HG03175 (cell line): Measurements from ENCODE around the gene PRICKLE4.

Source experiments
- ATAC-seq: cut with Tn5 transposase; IDR thresholded peaks from one replicate; pipeline ENCODE4 v1.9.1; 2021; ENCODE audit warnings: mild to moderate bottlenecking, moderate library complexity; ENCODE audit not compliant: unreplicated experiment

The PRICKLE4 gene, protein sequence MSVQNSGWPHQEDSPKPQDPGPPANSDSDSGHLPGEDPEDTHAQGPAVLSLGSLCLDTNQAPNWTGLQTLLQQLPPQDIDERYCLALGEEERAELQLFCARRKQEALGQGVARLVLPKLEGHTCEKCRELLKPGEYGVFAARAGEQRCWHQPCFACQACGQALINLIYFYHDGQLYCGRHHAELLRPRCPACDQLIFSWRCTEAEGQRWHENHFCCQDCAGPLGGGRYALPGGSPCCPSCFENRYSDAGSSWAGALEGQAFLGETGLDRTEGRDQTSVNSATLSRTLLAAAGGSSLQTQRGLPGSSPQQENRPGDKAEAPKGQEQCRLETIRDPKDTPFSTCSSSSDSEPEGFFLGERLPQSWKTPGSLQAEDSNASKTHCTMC

GRCh38 chr6:41780551-41781365, at the start of gene PRICKLE4:
Gene PRICKLE4 (plus strand): TSS chr6:41780782. CDS start chr6:41783474, 2,692 bp downstream.
- ATAC-seq = no peak

DNA sequence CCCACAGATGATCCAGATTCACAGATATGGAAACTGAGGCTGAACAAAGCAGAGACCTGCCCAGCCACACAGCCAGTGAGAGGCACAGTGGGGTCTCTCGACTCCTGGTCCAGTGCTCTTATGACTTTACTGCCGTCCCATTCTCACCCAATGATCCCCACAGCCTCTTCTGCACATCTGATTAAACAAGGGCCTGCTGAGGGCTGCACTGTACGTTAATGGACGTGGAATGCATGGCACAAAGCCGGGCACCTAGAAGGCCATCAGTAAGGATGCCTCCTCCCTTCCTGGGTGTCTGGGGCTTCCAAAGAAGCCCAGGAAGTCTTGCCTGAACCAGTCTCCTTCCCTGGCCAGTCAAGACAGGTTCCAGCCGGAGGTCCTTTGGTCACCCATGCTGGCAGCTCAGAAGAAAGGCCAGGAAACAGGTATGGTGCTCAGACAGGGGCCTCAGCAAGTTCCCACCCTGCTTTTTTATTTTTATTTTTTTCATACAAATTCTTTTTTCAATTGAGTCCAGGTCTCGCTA, 49.0 kb upstream of the PRICKLE4 start:
- ATAC-seq = no peak

DNA sequence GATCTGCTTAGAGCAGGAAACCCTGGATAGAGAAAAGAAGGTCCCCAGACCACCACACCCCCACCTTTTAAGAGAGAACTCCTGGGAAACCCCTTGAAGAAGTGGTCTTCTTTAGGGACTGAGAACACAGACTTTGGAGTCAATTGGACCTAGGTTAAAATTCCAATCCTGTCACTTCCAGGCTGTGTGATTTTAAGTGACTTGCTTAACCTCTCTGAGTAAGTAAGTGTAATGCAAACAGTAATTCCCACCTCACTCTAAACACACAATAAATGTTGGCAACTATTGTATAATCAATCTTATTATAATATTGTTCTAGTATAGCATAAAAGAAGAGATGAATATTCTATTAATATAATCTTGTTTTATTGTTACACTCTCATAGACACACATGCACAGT, 48.4 kb upstream of the PRICKLE4 start:
- no peak for ATAC-seq

- peak; percentile 31 for ATAC-seq
These were observed 47.8 kb upstream of the PRICKLE4 start for GRCh38 chr6:41732591-41733359.

- no peak for ATAC-seq
These were observed 47.2 kb upstream of the PRICKLE4 start for GRCh38 chr6:41733360-41733706.

- peak; percentile 53 for ATAC-seq
These were observed 46.6 kb upstream of the PRICKLE4 start for GRCh38 chr6:41733707-41734665.

DNA sequence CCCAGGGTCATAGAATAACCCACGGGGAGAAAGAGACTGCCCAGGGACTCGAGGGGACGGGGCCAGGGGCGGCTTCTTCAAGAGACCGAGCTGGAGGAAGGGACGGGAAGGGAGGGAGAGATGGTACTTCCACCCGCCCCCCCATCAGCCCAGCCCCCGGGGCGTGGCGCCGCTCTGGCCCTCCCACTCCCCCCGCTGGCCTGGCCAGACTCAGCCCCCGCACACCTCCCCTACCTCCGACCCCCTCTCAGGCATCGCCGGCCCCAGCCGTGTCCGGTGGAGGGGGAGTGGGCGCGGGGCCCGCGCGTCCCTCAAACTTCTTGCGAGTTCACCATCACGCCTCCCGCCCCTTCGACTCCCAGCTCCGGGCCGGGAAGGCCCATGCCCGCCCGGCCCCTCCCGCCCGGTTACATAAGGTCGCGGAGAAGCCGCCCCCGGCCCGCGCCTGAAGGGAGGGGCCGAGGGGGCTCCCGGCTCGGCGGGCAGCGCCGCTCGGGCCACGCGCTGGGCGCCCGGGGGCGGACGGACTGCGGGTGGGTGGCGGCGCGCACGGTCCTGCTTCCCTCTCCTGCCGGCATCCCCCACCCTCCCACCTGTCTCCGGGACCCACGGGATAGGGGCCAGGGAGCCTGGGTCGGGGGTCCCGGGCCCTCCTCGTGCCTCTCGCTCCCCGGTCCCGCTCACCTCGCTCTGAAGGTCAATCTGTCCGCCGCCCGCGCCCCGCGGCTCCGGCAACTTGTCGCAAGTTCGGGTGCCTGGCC, 45.7 kb upstream of the PRICKLE4 start:
- ATAC-seq = peak; percentile 9

- ATAC-seq = peak; percentile 51
These were observed 45.0 kb upstream of the PRICKLE4 start, which contains the start of gene TFEB for GRCh38 chr6:41735427-41736185. Gene TFEB (minus strand): TSS chr6:41735608. CDS start chr6:41691213, 44,395 bp downstream.

GRCh38 chr6:41736186-41736733, 44.3 kb upstream of the PRICKLE4 start:
- no peak for ATAC-seq

DNA sequence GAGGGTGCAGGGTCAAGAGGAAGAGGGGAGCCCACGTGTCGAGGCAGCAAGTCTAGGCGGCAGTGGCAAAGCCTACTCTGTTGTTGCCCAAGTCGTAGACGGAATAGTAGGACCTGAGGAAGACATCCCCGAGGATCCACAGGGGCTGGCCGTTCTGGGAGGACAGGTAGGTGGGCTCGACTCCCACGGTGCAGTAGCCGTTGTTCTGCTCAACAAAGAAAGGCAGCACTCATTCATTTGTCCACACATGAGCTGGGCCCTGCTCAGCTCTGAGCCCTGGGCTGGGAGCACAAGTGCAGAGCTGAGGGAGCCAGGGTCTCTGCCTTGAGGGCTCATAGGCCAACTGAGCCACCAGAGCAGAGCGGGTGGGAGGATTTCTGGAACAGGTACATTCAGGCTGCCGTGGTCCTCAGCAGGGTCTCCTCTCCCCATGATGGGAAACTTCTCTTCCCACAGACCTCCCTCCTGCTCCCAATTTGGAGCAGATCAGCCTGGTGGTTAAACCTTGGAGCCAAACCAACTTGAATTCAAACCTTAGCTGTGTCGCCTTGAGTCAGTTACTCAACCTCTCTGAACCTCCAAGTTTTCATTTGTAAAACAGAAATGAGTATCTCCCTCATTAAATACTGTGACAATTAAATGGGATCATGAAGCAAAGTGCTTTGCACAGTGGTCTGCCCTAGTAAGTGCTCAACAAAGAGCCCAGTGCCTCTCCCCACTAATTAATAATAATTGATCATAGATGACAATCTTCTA, 43.6 kb upstream of the PRICKLE4 start:
- no peak for ATAC-seq

GRCh38 chr6:41737591-41738130, 42.9 kb upstream of the PRICKLE4 start:
- ATAC-seq = no peak

GRCh38 chr6:41739041-41739440, 41.5 kb upstream of the PRICKLE4 start:
- ATAC-seq = no peak

DNA sequence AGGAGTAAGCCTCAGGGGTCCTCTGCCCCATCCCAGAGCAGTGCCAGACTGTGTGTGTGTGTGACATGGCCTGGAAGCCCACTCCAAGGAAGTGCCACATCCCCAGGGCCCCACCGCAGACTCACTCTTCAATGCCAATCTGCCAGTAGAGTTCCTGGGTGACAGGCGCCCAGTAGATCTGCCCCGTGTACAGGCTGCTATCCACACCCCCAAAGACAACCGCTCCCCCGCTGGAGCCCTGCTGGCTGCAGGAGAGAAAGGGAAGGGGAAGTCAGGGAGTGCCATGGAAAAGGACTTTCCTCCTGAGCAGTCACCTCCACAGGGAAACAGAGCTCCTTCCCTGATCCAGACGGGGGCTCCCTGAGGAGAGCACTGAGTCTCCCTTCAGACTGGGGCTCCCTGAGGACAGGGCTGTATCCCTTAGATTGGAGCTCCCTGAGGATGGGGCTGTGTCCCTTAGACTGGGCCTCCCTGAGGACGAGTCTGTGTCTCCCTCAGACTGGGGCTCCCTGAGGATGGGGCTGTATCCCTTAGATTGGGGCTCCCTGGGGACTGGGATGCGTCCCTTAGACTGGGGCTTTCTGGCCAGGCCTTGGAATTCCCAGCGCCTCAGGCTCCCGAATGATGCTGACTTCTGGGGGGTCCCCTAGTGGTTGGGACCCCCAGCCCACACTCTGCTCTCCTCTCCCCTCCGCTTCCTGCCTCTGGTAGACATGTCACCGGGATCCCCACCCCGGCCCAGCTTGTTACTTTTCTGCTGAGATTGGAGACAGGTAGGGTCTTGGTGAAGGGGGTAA, 40.0 kb upstream of the PRICKLE4 start:
- ATAC-seq = no peak

DNA sequence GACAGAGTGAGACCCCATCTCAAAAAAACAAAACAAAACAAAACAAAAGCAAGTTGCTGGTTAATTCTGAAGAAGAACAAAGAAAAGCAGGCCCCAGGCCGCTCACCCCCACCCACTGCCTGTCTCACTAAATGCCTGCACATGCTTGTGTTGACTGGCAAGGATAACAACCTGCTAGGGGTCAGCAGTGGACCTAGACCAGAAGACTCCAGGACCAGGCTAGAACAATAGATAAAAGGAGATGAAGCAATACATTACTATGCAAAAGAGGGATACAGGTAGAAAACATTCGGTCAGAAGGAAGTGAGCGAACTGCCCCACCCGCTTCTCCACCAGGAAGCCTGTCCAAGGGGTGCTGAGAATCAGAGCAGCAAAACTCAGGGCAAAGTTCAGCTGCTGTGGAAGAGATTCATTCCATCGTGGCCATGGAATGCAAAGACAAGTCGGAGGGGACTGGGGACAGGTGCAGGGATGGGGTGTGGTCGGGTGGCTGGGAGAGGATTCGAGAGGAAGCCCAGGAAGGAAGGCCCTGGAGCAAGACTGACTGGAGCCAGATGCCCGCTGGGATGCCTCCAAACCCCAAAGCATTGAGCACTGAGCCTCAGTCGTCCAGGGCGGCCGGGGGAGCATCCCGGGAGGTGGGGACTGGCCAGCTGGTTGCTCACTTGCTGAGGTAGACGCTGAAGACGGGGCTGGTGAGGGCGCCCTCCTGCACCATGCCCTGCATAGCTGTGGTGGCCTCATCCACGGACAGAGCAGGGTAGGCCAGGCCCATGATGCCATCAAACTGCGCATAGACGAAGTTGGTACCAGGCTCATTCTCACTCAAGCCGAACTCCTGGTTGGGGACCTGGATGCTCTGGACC, 38.7 kb upstream of the PRICKLE4 start:
- ATAC-seq = no peak
